SU-DHL-6 (cell line): Measurements from ENCODE around the gene LRP1B.

Experiments used
- CTCF ChIP-seq: fragments of 200-600 bp; sonication (generic); IDR thresholded peaks from one replicate; pipeline ENCODE4 v1.5.1; 2017; ENCODE audit warnings: antibody characterized with exemption, mild to moderate bottlenecking, low read length, moderate library complexity; ENCODE audit not compliant: insufficient read depth, poor library complexity, severe bottlenecking
- EZH2phosphoT487 ChIP-seq: fragments of 200-600 bp; sonication (generic), shearing (Covaris generic); conservative IDR thresholded peaks from 2 replicates; pipeline ENCODE4 v1.6.1; 2018; ENCODE audit warnings: mild to moderate bottlenecking, antibody characterized with exemption, low read length, moderate library complexity, mixed read lengths

GRCh38 chr2:141766225-141766624 lies 364.6 kb downstream of the LRP1B start:
- TF ChIP-seq CTCF, result no peak
- no peak for TF ChIP-seq EZH2phosphoT487
